HepG2 (cell line): ENCODE data around the gene NARF. TPM values are rescaled to one million over a fixed set of nuclear protein-coding genes. Genes with fewer than 3 reads are reported as not detected.

ENCODE experiments used
- ATF7 ChIP-seq, 2 experiments: fragments of 450-650 bp in 1 of 2; sonication (generic) in 1 of 2; formaldehyde crosslinking in 1 of 2; IDR thresholded peaks; 2 replicates each; pipeline versions ENCODE4 v1.4.0 to v1.6.1; 2016 to 2020; ENCODE audit warnings: antibody characterized with exemption in 1 of 2, mild to moderate bottlenecking in 1 of 2, missing genetic modification reagents in 1 of 2
- CHD2 ChIP-seq: IDR thresholded peaks from 2 replicates; pipeline ENCODE4 v1.6.1; 2011; ENCODE audit warnings: low read depth, low read length, improper control_type of control experiment
- KAT7 ChIP-seq: IDR thresholded peaks from 2 replicates; pipeline ENCODE4 v1.6.1; 2018; ENCODE audit warnings: borderline replicate concordance, missing compliant biosample characterization
- MAF1 ChIP-seq: sonication (generic); formaldehyde crosslinking; IDR thresholded peaks from 2 replicates; pipeline ENCODE4 v1.5.0; 2020; ENCODE audit warnings: missing genetic modification reagents, borderline replicate concordance
- MAFK ChIP-seq, 2 experiments: IDR thresholded peaks in 1 of 2; conservative IDR thresholded peaks in 1 of 2; 2 replicates each; pipeline ENCODE4 v1.6.1; 2011; ENCODE audit warnings: improper control_type of control experiment in 2 of 2, low read length in 2 of 2
- MEF2D ChIP-seq: sonication (generic); formaldehyde crosslinking; IDR thresholded peaks from 2 replicates; pipeline ENCODE4 v1.5.1; 2020; ENCODE audit warnings: mild to moderate bottlenecking, missing genetic modification reagents
- PHF21A ChIP-seq: sonication (generic); formaldehyde crosslinking; IDR thresholded peaks from 2 replicates; pipeline ENCODE4 v1.5.0; 2020; ENCODE audit warnings: mild to moderate bottlenecking, missing genetic modification reagents
- PRPF4 ChIP-seq: fragments of 200-400 bp; formaldehyde crosslinking; IDR thresholded peaks from 2 replicates; pipeline ENCODE4 v1.6.1; 2016; ENCODE audit warnings: low read length, low read depth; ENCODE audit not compliant: poor library complexity, severe bottlenecking
- PTBP1 ChIP-seq: fragments of 200-400 bp; formaldehyde crosslinking; IDR thresholded peaks from 2 replicates; pipeline ENCODE4 v1.6.1; 2018; ENCODE audit warnings: low read length, low read depth; ENCODE audit not compliant: poor library complexity, severe bottlenecking
- SIX4 ChIP-seq: sonication (generic); formaldehyde crosslinking; IDR thresholded peaks from 2 replicates; pipeline ENCODE4 v1.4.0; 2020; ENCODE audit warnings: missing genetic modification reagents
- TBL1XR1 ChIP-seq: fragments of 150-350 bp; IDR thresholded peaks from 2 replicates; pipeline ENCODE4 v1.6.1; 2014; ENCODE audit warnings: borderline replicate concordance, low read length; ENCODE audit not compliant: partially characterized antibody
- TCF12 ChIP-seq, 2 experiments: fragments of 450-650 bp in 1 of 2; sonication (generic) in 1 of 2; formaldehyde crosslinking in 1 of 2; IDR thresholded peaks; 2 replicates each; pipeline versions ENCODE4 v1.6.1 to v1.8.0; 2017 to 2022; ENCODE audit warnings: antibody characterized with exemption in 1 of 2, mild to moderate bottlenecking in 1 of 2, missing genetic modification reagents in 1 of 2, moderate library complexity in 1 of 2
- U2AF2 ChIP-seq: fragments of 200-400 bp; formaldehyde crosslinking; IDR thresholded peaks from 2 replicates; pipeline ENCODE4 v1.6.1; 2017; ENCODE audit warnings: low read depth, mild to moderate bottlenecking, low read length
- ZNF383 ChIP-seq: sonication (generic); formaldehyde crosslinking; IDR thresholded peaks from 2 replicates; pipeline ENCODE4 v1.4.0; 2020; ENCODE audit warnings: missing genetic modification reagents, mild to moderate bottlenecking, borderline replicate concordance
- ZNF605 ChIP-seq: sonication (generic); formaldehyde crosslinking; IDR thresholded peaks from 2 replicates; pipeline ENCODE4 v1.8.0; 2022; ENCODE audit warnings: mild to moderate bottlenecking, missing genetic modification reagents
- ZNF672 ChIP-seq: sonication (generic); formaldehyde crosslinking; IDR thresholded peaks from 2 replicates; pipeline ENCODE4 v1.8.1; 2022; ENCODE audit warnings: missing genetic modification reagents
- polyA plus RNA-seq, 8 experiments: library from polyadenylated mRNA; depleted of rRNA in 3 of 8; stranded (reverse) in 7 of 8; unstranded in 1 of 8; fragments of >200 nt; fragmentation: Illumina TruSeq in 4 of 8; extraction: Trizol in 4 of 8; gene quantifications; 2 replicates each; pipeline versions ENCODE4 v1.2.1 to v1.2.3, GENCODE V29; 2011 to 2016; ENCODE audit warnings: low read depth in 4 of 8, missing spikeins in 1 of 8, mixed read lengths in 1 of 8; ENCODE audit not compliant: insufficient read depth in 1 of 8
- total RNA-seq, 5 experiments: library from RNA; depleted of rRNA; stranded (reverse); fragments of >200 nt; fragmentation: Illumina TruSeq; extraction: Trizol; gene quantifications; 2 replicates each; pipeline ENCODE4 v1.2.3, GENCODE V29; 2016; ENCODE audit warnings: low read depth in 1 of 5
- TF ChIP-seq, protein P1 (sequence below): sonication (generic); formaldehyde crosslinking; conservative IDR thresholded peaks from 2 replicates; pipeline ENCODE4 v1.4.0; 2020; ENCODE audit warnings: mild to moderate bottlenecking, missing genetic modification reagents, moderate library complexity
- TF ChIP-seq, protein P2 (sequence below): sonication (generic); formaldehyde crosslinking; IDR thresholded peaks from 2 replicates; pipeline ENCODE4 v1.4.0; 2020; ENCODE audit warnings: missing genetic modification reagents
- TF ChIP-seq, protein P3 (sequence below): sonication (generic); formaldehyde crosslinking; conservative IDR thresholded peaks from 2 replicates; pipeline ENCODE4 v1.4.0; 2020; ENCODE audit warnings: missing genetic modification reagents
- TF ChIP-seq, protein P4 (sequence below): fragments of 450-650 bp; IDR thresholded peaks from 2 replicates; pipeline ENCODE4 v1.6.1; 2016

NARF gene
- total and polyA plus RNA-seq, 2 of the 13 experiments (the other 11 are each of a cell fraction or from before 2014, with no cell fraction given) = 61.1 to 144 TPM

DNA sequence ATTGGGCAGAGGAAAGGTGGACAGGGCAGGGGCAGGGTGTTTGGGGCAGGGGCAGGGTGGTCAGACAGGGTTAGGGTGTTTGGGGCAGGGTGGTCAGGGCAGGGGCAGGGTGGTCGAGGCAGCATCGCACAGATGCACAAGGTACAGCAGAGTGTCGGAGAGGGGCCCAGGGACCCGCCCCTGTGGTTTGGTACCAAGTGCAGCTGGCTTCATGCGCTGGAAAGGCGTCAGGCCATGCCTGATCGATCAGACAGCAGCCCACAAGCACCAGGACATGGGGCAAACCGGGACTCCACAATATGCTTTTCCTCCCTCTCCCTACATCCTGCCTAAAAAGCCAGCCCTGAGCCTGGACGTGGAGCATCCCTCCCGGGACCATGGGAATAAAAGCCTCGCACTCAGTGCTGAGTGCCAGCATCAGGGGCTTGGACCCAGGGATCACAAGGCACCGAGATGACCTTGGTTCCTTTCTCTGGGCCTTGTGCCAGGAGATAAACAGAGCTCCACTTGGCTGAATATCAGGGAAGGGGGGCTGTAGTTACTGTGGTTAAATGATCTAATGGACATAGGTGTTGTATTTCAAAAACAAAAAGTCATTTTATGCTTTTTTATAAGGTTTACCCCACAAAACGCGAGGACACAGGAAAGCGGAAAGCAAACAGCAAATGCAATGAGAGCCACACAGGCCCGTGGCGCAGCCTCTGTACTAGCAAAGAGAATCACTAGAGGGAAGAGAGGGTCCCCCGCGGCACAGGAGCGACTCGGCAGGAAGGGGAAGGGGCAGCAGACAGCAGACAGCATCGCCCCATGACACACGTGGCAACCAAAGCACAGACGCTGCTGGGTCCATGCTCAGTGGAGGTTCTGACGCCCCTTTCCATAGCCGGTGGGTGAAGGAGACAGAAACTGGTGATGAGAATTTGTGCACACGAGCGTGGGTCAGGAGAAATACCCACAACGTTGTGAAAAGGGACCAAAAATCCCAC is 45.7 kb upstream of the NARF start (continued):
- TF ChIP-seq, protein P1, sequence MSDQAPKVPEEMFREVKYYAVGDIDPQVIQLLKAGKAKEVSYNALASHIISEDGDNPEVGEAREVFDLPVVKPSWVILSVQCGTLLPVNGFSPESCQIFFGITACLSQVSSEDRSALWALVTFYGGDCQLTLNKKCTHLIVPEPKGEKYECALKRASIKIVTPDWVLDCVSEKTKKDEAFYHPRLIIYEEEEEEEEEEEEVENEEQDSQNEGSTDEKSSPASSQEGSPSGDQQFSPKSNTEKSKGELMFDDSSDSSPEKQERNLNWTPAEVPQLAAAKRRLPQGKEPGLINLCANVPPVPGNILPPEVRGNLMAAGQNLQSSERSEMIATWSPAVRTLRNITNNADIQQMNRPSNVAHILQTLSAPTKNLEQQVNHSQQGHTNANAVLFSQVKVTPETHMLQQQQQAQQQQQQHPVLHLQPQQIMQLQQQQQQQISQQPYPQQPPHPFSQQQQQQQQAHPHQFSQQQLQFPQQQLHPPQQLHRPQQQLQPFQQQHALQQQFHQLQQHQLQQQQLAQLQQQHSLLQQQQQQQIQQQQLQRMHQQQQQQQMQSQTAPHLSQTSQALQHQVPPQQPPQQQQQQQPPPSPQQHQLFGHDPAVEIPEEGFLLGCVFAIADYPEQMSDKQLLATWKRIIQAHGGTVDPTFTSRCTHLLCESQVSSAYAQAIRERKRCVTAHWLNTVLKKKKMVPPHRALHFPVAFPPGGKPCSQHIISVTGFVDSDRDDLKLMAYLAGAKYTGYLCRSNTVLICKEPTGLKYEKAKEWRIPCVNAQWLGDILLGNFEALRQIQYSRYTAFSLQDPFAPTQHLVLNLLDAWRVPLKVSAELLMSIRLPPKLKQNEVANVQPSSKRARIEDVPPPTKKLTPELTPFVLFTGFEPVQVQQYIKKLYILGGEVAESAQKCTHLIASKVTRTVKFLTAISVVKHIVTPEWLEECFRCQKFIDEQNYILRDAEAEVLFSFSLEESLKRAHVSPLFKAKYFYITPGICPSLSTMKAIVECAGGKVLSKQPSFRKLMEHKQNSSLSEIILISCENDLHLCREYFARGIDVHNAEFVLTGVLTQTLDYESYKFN (CRISPR knock-in tag) = peak; percentile 65
- TF ChIP-seq PTBP1 (no peak), PRPF4 (no peak), PHF21A (CRISPR knock-in tag) (peak; percentile 57; the same call in 1 of the 2 replicates), TBL1XR1 (no peak), SIX4 (peak; percentile 86), ZNF383 (no peak), ZNF672 (CRISPR knock-in tag) (no peak), ZNF605 (CRISPR knock-in tag) (no peak), MAF1 (no peak), CHD2 (no peak), MEF2D (CRISPR knock-in tag) (no peak), TCF12 (IDR thresholded peaks at IDR 0.05) (no peak), TCF12 (CRISPR knock-in tag; IDR thresholded peaks at IDR 0.05) (no peak), KAT7 (no peak), MAFK (conservative IDR thresholded peaks at IDR 0.05 in 1 of 2, IDR thresholded peaks at IDR 0.05 in 1 of 2; ENCODE audit: low read length in 2 of 2) (no peak), ATF7 (IDR thresholded peaks at IDR 0.05) (no peak), ATF7 (CRISPR knock-in tag; IDR thresholded peaks at IDR 0.05) (no peak), U2AF2 (no peak)
- TF ChIP-seq, protein P2, sequence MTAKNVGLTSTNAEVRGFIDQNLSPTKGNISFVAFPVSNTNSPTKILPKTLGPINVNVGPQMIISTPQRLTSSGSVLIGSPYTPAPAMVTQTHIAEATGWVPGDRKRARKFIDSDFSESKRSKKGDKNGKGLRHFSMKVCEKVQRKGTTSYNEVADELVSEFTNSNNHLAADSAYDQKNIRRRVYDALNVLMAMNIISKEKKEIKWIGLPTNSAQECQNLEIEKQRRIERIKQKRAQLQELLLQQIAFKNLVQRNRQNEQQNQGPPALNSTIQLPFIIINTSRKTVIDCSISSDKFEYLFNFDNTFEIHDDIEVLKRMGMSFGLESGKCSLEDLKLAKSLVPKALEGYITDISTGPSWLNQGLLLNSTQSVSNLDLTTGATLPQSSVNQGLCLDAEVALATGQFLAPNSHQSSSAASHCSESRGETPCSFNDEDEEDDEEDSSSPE (CRISPR knock-in tag) = no peak
- TF ChIP-seq, protein P3, sequence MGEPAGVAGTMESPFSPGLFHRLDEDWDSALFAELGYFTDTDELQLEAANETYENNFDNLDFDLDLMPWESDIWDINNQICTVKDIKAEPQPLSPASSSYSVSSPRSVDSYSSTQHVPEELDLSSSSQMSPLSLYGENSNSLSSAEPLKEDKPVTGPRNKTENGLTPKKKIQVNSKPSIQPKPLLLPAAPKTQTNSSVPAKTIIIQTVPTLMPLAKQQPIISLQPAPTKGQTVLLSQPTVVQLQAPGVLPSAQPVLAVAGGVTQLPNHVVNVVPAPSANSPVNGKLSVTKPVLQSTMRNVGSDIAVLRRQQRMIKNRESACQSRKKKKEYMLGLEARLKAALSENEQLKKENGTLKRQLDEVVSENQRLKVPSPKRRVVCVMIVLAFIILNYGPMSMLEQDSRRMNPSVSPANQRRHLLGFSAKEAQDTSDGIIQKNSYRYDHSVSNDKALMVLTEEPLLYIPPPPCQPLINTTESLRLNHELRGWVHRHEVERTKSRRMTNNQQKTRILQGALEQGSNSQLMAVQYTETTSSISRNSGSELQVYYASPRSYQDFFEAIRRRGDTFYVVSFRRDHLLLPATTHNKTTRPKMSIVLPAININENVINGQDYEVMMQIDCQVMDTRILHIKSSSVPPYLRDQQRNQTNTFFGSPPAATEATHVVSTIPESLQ (CRISPR knock-in tag) = no peak
- TF ChIP-seq, protein P4, sequence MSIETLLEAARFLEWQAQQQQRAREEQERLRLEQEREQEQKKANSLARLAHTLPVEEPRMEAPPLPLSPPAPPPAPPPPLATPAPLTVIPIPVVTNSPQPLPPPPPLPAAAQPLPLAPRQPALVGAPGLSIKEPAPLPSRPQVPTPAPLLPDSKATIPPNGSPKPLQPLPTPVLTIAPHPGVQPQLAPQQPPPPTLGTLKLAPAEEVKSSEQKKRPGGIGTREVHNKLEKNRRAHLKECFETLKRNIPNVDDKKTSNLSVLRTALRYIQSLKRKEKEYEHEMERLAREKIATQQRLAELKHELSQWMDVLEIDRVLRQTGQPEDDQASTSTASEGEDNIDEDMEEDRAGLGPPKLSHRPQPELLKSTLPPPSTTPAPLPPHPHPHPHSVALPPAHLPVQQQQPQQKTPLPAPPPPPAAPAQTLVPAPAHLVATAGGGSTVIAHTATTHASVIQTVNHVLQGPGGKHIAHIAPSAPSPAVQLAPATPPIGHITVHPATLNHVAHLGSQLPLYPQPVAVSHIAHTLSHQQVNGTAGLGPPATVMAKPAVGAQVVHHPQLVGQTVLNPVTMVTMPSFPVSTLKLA = no peak
